Stimulated activated naive CD8-positive, alpha-beta T cell treated with anti-CD3 and anti-CD28 coated beads, Interleukin-15, amount 100 ng/mL, for 72 hours (primary cell): ENCODE results near the gene CENATAC.
"Not testable (repeated sequence)": the region's sequence is repeated elsewhere in the genome, so short reads cannot be mapped to it uniquely, and the experiment has no call there.

Experiments
- ATAC-seq: fragments of 150-1000 bp; cut with Tn5 transposase; 2 replicates; pipeline ENCODE4 v1.10.0; 2021; ENCODE audit warnings: mild to moderate bottlenecking, moderate library complexity
- DNase-seq, 2 donors: peaks; one replicate each; pipeline ENCODE4 v3.0.0; 2021 to 2022
- H3K27ac Mint-ChIP-seq, 2 donors: one replicate each; pipeline ENCODE4 v1.8.0; 2022; ENCODE audit warnings: mild to moderate bottlenecking in 2 of 2, mixed read lengths in 2 of 2, moderate library complexity in 2 of 2
- H3K27me3 Mint-ChIP-seq: one replicate; pipeline ENCODE4 v1.8.0; 2022; ENCODE audit warnings: mixed read lengths
- H3K4me1 Mint-ChIP-seq: one replicate; pipeline ENCODE4 v1.8.0; 2022; ENCODE audit warnings: mild to moderate bottlenecking, mixed read lengths
- H3K4me3 Mint-ChIP-seq, 2 donors: one replicate each; pipeline ENCODE4 v1.8.0; 2022; ENCODE audit warnings: mild to moderate bottlenecking in 2 of 2, mixed read lengths in 2 of 2, moderate library complexity in 1 of 2
- H3K9me3 Mint-ChIP-seq, 2 donors: one replicate each; pipeline ENCODE4 v1.8.0; 2022; ENCODE audit warnings: mixed read lengths in 2 of 2

The CENATAC gene

GRCh38 chr11:119029340-119030028 lies 31.5 kb downstream of the CENATAC start:
- ATAC-seq (peak; percentile 73), DNase-seq (peak; percentile 58 to 61)
- peak overlapping the region; percentile 23 to 66 for H3K27ac Mint-ChIP-seq
- peaks cover 56% of the 10 kb centered on the region for H3K4me1 Mint-ChIP-seq
- no peaks in the 10 kb centered on the region for H3K27me3 Mint-ChIP-seq
- peak overlapping the region; percentile 77 to 91 for H3K4me3 Mint-ChIP-seq
- H3K9me3 Mint-ChIP-seq: no peaks in the 10 kb centered on the region

GRCh38 chr11:119030029-119030328 lies 32.0 kb downstream of the CENATAC start:
- no peaks in the 10 kb centered on the region for H3K9me3 Mint-ChIP-seq
- DNase-seq (peak in 1 of 2 donors; percentile 56), ATAC-seq (peak; percentile 68)
- peak overlapping the region; percentile 23 to 66 for H3K27ac Mint-ChIP-seq
- peaks cover 51% of the 10 kb centered on the region for H3K4me1 Mint-ChIP-seq
- no peaks in the 10 kb centered on the region for H3K27me3 Mint-ChIP-seq
- H3K4me3 Mint-ChIP-seq: peak overlapping the region; percentile 77 to 91

GRCh38 chr11:119030329-119031047 lies 32.5 kb downstream of the CENATAC start, which contains the start of gene SLC37A4:
SLC37A4 (minus strand) TSS chr11:119030877.
- DNase-seq (peak; percentile 99), ATAC-seq (peak; percentile 85)
- peak within 1 kb of the TSS; percentile 42 to 66 for H3K27ac Mint-ChIP-seq
- H3K27me3 Mint-ChIP-seq: no peaks in the 10 kb centered on the region
- peaks cover 46% of the 10 kb centered on the region for H3K4me1 Mint-ChIP-seq
- peak within 1 kb of the TSS; percentile 77 to 91 for H3K4me3 Mint-ChIP-seq
- H3K9me3 Mint-ChIP-seq: no peaks in the 10 kb centered on the region

GRCh38 chr11:119031912-119032280 lies 34.0 kb downstream of the CENATAC start:
- Mint-ChIP-seq H3K4me3 (no peak overlapping the region), H3K27me3 (no peaks in the 10 kb centered on the region), H3K9me3 (no peaks in the 10 kb centered on the region), H3K27ac (no peak overlapping the region), H3K4me1 (peaks cover 32% of the 10 kb centered on the region)
- ATAC-seq (no peak), DNase-seq (no peak)

GRCh38 chr11:119033421-119033820 lies 35.5 kb downstream of the CENATAC start:
- H3K27me3 Mint-ChIP-seq, H3K4me3 Mint-ChIP-seq, H3K9me3 Mint-ChIP-seq, DNase-seq, H3K27ac Mint-ChIP-seq, ATAC-seq: not testable (repeated sequence)
- peaks cover 17% of the 10 kb centered on the region for H3K4me1 Mint-ChIP-seq

- no peak for DNase-seq
- no peak overlapping the region for H3K27ac Mint-ChIP-seq
- H3K27me3 Mint-ChIP-seq: no peaks in the 10 kb centered on the region
- H3K4me3 Mint-ChIP-seq: no peak overlapping the region
- ATAC-seq: no peak
- H3K9me3 Mint-ChIP-seq: no peaks in the 10 kb centered on the region
- H3K4me1 Mint-ChIP-seq: peaks cover 3% of the 10 kb centered on the region
These were observed 36.9 kb downstream of the CENATAC start for GRCh38 chr11:119034813-119035212.

- DNase-seq (no peak), ATAC-seq (no peak)
- Mint-ChIP-seq H3K27ac (no peak overlapping the region), H3K27me3 (no peaks in the 10 kb centered on the region), H3K4me1 (peaks cover 9% of the 10 kb centered on the region), H3K9me3 (no peaks in the 10 kb centered on the region), H3K4me3 (no peak overlapping the region)
These were observed 40.9 kb downstream of the CENATAC start for GRCh38 chr11:119038884-119039283.

GRCh38 chr11:119039471-119039870 lies 41.5 kb downstream of the CENATAC start:
- not testable (repeated sequence) for H3K27me3 Mint-ChIP-seq, ATAC-seq, H3K4me3 Mint-ChIP-seq, DNase-seq, H3K27ac Mint-ChIP-seq, H3K4me1 Mint-ChIP-seq, H3K9me3 Mint-ChIP-seq

- Mint-ChIP-seq H3K27ac (no peak overlapping the region), H3K9me3 (no peaks in the 10 kb centered on the region), H3K27me3 (no peaks in the 10 kb centered on the region), H3K4me1 (peaks cover 9% of the 10 kb centered on the region), H3K4me3 (no peak overlapping the region)
- ATAC-seq (peak; percentile 69), DNase-seq (no peak)
These were observed 44.0 kb downstream of the CENATAC start for GRCh38 chr11:119041821-119042514.

- ATAC-seq (no peak), DNase-seq (no peak)
- Mint-ChIP-seq H3K27ac (no peak overlapping the region), H3K9me3 (no peaks in the 10 kb centered on the region), H3K4me3 (no peak overlapping the region), H3K4me1 (peaks cover 9% of the 10 kb centered on the region), H3K27me3 (no peaks in the 10 kb centered on the region)
These were observed 45.0 kb downstream of the CENATAC start for GRCh38 chr11:119042927-119043326.

GRCh38 chr11:119044708-119045107 lies 46.8 kb downstream of the CENATAC start:
- no peaks in the 10 kb centered on the region for H3K27me3 Mint-ChIP-seq
- no peak for ATAC-seq
- H3K4me1 Mint-ChIP-seq: peaks cover 9% of the 10 kb centered on the region

GRCh38 chr11:119046489-119046888 lies 48.6 kb downstream of the CENATAC start:
- H3K4me3 Mint-ChIP-seq: no peak overlapping the region
- no peak for ATAC-seq
- peak overlapping the region in 1 of 2 donors; percentile 54 for H3K27ac Mint-ChIP-seq
- no peaks in the 10 kb centered on the region for H3K27me3 Mint-ChIP-seq
- peaks cover 13% of the 10 kb centered on the region for H3K4me1 Mint-ChIP-seq
- H3K9me3 Mint-ChIP-seq: no peaks in the 10 kb centered on the region
- DNase-seq: no peak

More at GRCh38 chr11:119044708-119045107, 46.8 kb downstream of the CENATAC start:
- Mint-ChIP-seq H3K27ac (no peak overlapping the region), H3K4me3 (no peak overlapping the region), H3K9me3 (no peaks in the 10 kb centered on the region)
- DNase-seq: no peak

- Mint-ChIP-seq H3K27ac (no peak overlapping the region), H3K27me3 (no peaks in the 10 kb centered on the region), H3K4me1 (peaks cover 13% of the 10 kb centered on the region), H3K9me3 (no peaks in the 10 kb centered on the region), H3K4me3 (no peak overlapping the region)
- ATAC-seq: no peak
- no peak for DNase-seq
These were observed 49.3 kb downstream of the CENATAC start for GRCh38 chr11:119047205-119047604.

GRCh38 chr11:119048644-119049043 lies 50.7 kb downstream of the CENATAC start:
- H3K4me3 Mint-ChIP-seq: no peak overlapping the region
- H3K4me1 Mint-ChIP-seq: peaks cover 24% of the 10 kb centered on the region
- DNase-seq: no peak
- peak overlapping the region in 1 of 2 donors; percentile 12 for H3K27ac Mint-ChIP-seq
- no peaks in the 10 kb centered on the region for H3K27me3 Mint-ChIP-seq
- ATAC-seq: no peak
- no peaks in the 10 kb centered on the region for H3K9me3 Mint-ChIP-seq

GRCh38 chr11:119049081-119049480 lies 51.1 kb downstream of the CENATAC start:
- ATAC-seq (no peak), DNase-seq (no peak)
- Mint-ChIP-seq H3K4me3 (no peak overlapping the region), H3K27me3 (no peaks in the 10 kb centered on the region), H3K4me1 (peaks cover 29% of the 10 kb centered on the region), H3K9me3 (no peaks in the 10 kb centered on the region), H3K27ac (peak overlapping the region; percentile 6 to 12)
